ENCODE data around the gene CD2BP2. TPM values are rescaled to one million over a fixed set of nuclear protein-coding genes. Genes with fewer than 3 reads are reported as not detected.

The CD2BP2 gene
- total and polyA plus RNA-seq, 2 donors (not counting 1 experiment from before 2014, with no cell fraction given): 35.2 to 45.5 TPM

DNA sequence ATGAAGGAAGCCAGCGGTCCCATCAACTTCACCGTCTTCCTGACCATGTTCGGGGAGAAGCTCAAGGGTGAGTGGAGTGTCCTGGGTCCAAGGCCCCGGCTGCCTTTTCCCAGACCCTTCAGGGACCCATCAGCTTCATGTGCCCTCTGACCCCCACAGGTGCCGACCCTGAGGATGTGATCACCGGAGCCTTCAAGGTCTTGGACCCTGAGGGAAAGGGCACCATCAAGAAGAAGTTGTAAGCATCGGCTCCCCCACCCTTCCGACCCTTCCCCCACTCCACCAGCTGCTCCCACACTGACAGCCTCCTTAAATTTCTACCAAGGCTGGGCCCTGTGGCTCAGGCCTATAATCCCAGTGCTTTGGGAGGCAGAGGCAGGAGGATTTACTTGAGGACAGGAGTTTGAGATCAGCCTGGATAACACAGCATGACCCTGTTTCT is 21.4 kb upstream of the CD2BP2 start:
- H3K9ac ChIP-seq (ENCODE audit: insufficient read depth, low read length): no peak overlapping the region
- H3K27ac ChIP-seq (ENCODE audit: insufficient read depth, low read length): no peak overlapping the region
- peaks cover 3% of the 10 kb centered on the region for H3K79me2 ChIP-seq (ENCODE audit: control insufficient read depth, insufficient read depth, low read length)
- H4K20me1 ChIP-seq (ENCODE audit: control insufficient read depth, extremely low read depth, insufficient read depth, low read length): no peaks in the 10 kb centered on the region
- no peaks in the 10 kb centered on the region for H3K36me3 ChIP-seq (ENCODE audit: control insufficient read depth, insufficient read depth, low read length)
- no peak overlapping the region for H3K4me2 ChIP-seq (ENCODE audit: extremely low read depth, insufficient read depth, low read length)
- TF ChIP-seq, protein P1, sequence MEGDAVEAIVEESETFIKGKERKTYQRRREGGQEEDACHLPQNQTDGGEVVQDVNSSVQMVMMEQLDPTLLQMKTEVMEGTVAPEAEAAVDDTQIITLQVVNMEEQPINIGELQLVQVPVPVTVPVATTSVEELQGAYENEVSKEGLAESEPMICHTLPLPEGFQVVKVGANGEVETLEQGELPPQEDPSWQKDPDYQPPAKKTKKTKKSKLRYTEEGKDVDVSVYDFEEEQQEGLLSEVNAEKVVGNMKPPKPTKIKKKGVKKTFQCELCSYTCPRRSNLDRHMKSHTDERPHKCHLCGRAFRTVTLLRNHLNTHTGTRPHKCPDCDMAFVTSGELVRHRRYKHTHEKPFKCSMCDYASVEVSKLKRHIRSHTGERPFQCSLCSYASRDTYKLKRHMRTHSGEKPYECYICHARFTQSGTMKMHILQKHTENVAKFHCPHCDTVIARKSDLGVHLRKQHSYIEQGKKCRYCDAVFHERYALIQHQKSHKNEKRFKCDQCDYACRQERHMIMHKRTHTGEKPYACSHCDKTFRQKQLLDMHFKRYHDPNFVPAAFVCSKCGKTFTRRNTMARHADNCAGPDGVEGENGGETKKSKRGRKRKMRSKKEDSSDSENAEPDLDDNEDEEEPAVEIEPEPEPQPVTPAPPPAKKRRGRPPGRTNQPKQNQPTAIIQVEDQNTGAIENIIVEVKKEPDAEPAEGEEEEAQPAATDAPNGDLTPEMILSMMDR (conservative IDR thresholded peaks at IDR 0.05 in 1 of 2, IDR thresholded peaks at IDR 0.05 in 1 of 2; ENCODE audit: low read depth in 1 of 2, low read length in 2 of 2): no peak
- TF ChIP-seq EZH2 (IDR thresholded peaks at IDR 0.05; ENCODE audit: low read length, missing control alignments): no peak
- peaks cover 10% of the 10 kb centered on the region for H3K4me1 ChIP-seq (ENCODE audit: control insufficient read depth, extremely low read depth, insufficient read depth, low read length)
- H3K27me3 ChIP-seq (ENCODE audit: control insufficient read depth, insufficient read depth, low read length): no peaks in the 10 kb centered on the region
- no peak overlapping the region for H2AFZ ChIP-seq (ENCODE audit: low read length)
- H3K9me3 ChIP-seq (ENCODE audit: control insufficient read depth, insufficient read depth, low read depth, low read length): no peaks in the 10 kb centered on the region
- H3K4me3 ChIP-seq (replicated peaks in 1 of 4; ENCODE audit: control extremely low read depth in 1 of 4, insufficient read depth in 1 of 4, low read depth in 3 of 4, low read length in 4 of 4): no peak overlapping the region
- no peak for DNase-seq (ENCODE audit: low read depth in 2 of 2)

- Histone ChIP-seq H3K4me1 (ENCODE audit: control insufficient read depth, extremely low read depth, insufficient read depth, low read length) (peaks cover 11% of the 10 kb centered on the region), H3K36me3 (ENCODE audit: control insufficient read depth, insufficient read depth, low read length) (no peaks in the 10 kb centered on the region), H3K9ac (ENCODE audit: insufficient read depth, low read length) (no peak overlapping the region), H4K20me1 (ENCODE audit: control insufficient read depth, extremely low read depth, insufficient read depth, low read length) (no peaks in the 10 kb centered on the region), H3K9me3 (ENCODE audit: control insufficient read depth, insufficient read depth, low read depth, low read length) (no peaks in the 10 kb centered on the region), H3K79me2 (ENCODE audit: control insufficient read depth, insufficient read depth, low read length) (peaks cover 3% of the 10 kb centered on the region), H3K27ac (ENCODE audit: insufficient read depth, low read length) (no peak overlapping the region), H3K4me3 (replicated peaks in 1 of 4; ENCODE audit: control extremely low read depth in 1 of 4, insufficient read depth in 1 of 4, low read depth in 3 of 4, low read length in 4 of 4) (no peak overlapping the region), H2AFZ (ENCODE audit: low read length) (no peak overlapping the region), H3K4me2 (ENCODE audit: extremely low read depth, insufficient read depth, low read length) (no peak overlapping the region), H3K27me3 (ENCODE audit: control insufficient read depth, insufficient read depth, low read length) (no peaks in the 10 kb centered on the region)
- TF ChIP-seq, protein P1 (conservative IDR thresholded peaks at IDR 0.05 in 1 of 2, IDR thresholded peaks at IDR 0.05 in 1 of 2; ENCODE audit: low read depth in 1 of 2, low read length in 2 of 2): no peak
- no peak for TF ChIP-seq EZH2 (IDR thresholded peaks at IDR 0.05; ENCODE audit: low read length, missing control alignments)
- DNase-seq (ENCODE audit: low read depth in 2 of 2): no peak
Observed at GRCh38 chr16:30375864-30376263, 20.8 kb upstream of the CD2BP2 start.

- Histone ChIP-seq H4K20me1 (ENCODE audit: control insufficient read depth, extremely low read depth, insufficient read depth, low read length) (no peaks in the 10 kb centered on the region), H3K9me3 (ENCODE audit: control insufficient read depth, insufficient read depth, low read depth, low read length) (no peaks in the 10 kb centered on the region), H3K4me1 (ENCODE audit: control insufficient read depth, extremely low read depth, insufficient read depth, low read length) (peaks cover 11% of the 10 kb centered on the region), H3K4me2 (ENCODE audit: extremely low read depth, insufficient read depth, low read length) (no peak within 1 kb of the TSS), H3K27ac (ENCODE audit: insufficient read depth, low read length) (no peak within 1 kb of the TSS), H3K27me3 (ENCODE audit: control insufficient read depth, insufficient read depth, low read length) (no peaks in the 10 kb centered on the region), H2AFZ (ENCODE audit: low read length) (no peak within 1 kb of the TSS), H3K4me3 (replicated peaks in 1 of 4; ENCODE audit: control extremely low read depth in 1 of 4, insufficient read depth in 1 of 4, low read depth in 3 of 4, low read length in 4 of 4) (no peak within 1 kb of the TSS), H3K9ac (ENCODE audit: insufficient read depth, low read length) (no peak within 1 kb of the TSS), H3K79me2 (ENCODE audit: control insufficient read depth, insufficient read depth, low read length) (peaks cover 7% of the 10 kb centered on the region), H3K36me3 (ENCODE audit: control insufficient read depth, insufficient read depth, low read length) (no peaks in the 10 kb centered on the region)
- DNase-seq (ENCODE audit: low read depth in 2 of 2): no peak
- no peak for TF ChIP-seq EZH2 (IDR thresholded peaks at IDR 0.05; ENCODE audit: low read length, missing control alignments)
- TF ChIP-seq, protein P1 (conservative IDR thresholded peaks at IDR 0.05 in 1 of 2, IDR thresholded peaks at IDR 0.05 in 1 of 2; ENCODE audit: low read depth in 1 of 2, low read length in 2 of 2): no peak
Observed at GRCh38 chr16:30374538-30374937, 19.4 kb upstream of the CD2BP2 start, which contains the start of gene MYL11. TSS of gene MYL11 (plus strand) at chr16:30374802. CDS start at chr16:30374858, 56 bp downstream.
